Left ventricle myocardium inferior (tissue), 1 donor: ENCODE data around the gene HDLBP. TPM values are rescaled to one million over a fixed set of nuclear protein-coding genes. Genes with fewer than 3 reads are reported as not detected.

ENCODE experiments used
- DNase-seq: peaks from one replicate; pipeline ENCODE4 v3.0.0-alpha.2; 2020
- H3K27ac ChIP-seq: fragments of 200-600 bp; replicated peaks from 2 replicates; pipeline ENCODE4 v1.8.0; 2021
- H3K27me3 ChIP-seq: fragments of 200-600 bp; 2 replicates; pipeline ENCODE4 v1.8.0; 2021; ENCODE audit warnings: low read depth
- H3K36me3 ChIP-seq: fragments of 200-600 bp; 2 replicates; pipeline ENCODE4 v1.8.0; 2021
- H3K4me1 ChIP-seq: fragments of 200-600 bp; 2 replicates; pipeline ENCODE4 v1.8.0; 2021
- H3K4me3 ChIP-seq: fragments of 200-600 bp; 2 replicates; pipeline ENCODE4 v1.8.0; 2021; ENCODE audit warnings: mild to moderate bottlenecking, moderate library complexity
- H3K9me3 ChIP-seq: fragments of 200-600 bp; replicated peaks from 2 replicates; pipeline ENCODE4 v1.8.0; 2021
- CTCF ChIP-seq: fragments of 200-600 bp; IDR thresholded peaks from 2 replicates; pipeline ENCODE4 v1.8.0; 2021; ENCODE audit warnings: antibody characterized with exemption, mild to moderate bottlenecking, borderline replicate concordance
- intact Hi-C: fragments of 100-400 bp; cut with micrococcal nuclease; formaldehyde crosslinking; loops from one replicate; pipeline ENCODE4 v1.11.0; 2022
- total RNA-seq: library from RNA; stranded (reverse); fragmentation: NEBNext Ultra II Directional; extraction: Animal tissue kit (Norgen Biotek cat#: 25700); gene quantifications from one replicate; pipeline ENCODE4 v1.2.1, GENCODE V29; 2021
- donor health status: DM: no; HTN: yes; CAD: no; lungs with severe emphysema.

The HDLBP gene
- total RNA-seq, 1 donor from 2014 or later = 365 TPM

GRCh38 chr2:241203218-241204009 lies 112.1 kb downstream of the HDLBP start:
- no peak for DNase-seq
- Histone ChIP-seq H3K36me3 (no peaks in the 10 kb centered on the region), H3K9me3 (no peaks in the 10 kb centered on the region), H3K27ac (no peak overlapping the region), H3K4me3 (no peak overlapping the region), H3K4me1 (no peaks in the 10 kb centered on the region), H3K27me3 (no peaks in the 10 kb centered on the region)
- TF ChIP-seq CTCF = no peak
- intact Hi-C loops = no loop called here

GRCh38 chr2:241202681-241203080 lies 112.8 kb downstream of the HDLBP start:
- no peaks in the 10 kb centered on the region for H3K4me1 ChIP-seq
- H3K4me3 ChIP-seq = no peak overlapping the region
- H3K27ac ChIP-seq = no peak overlapping the region
- TF ChIP-seq CTCF = no peak
- H3K27me3 ChIP-seq = no peaks in the 10 kb centered on the region
- H3K9me3 ChIP-seq = no peaks in the 10 kb centered on the region
- no peaks in the 10 kb centered on the region for H3K36me3 ChIP-seq
- intact Hi-C loops = no loop called here
- DNase-seq = no peak

GRCh38 chr2:241202268-241202585 lies 113.2 kb downstream of the HDLBP start:
- H3K27ac ChIP-seq = no peak overlapping the region
- H3K4me1 ChIP-seq = no peaks in the 10 kb centered on the region
- intact Hi-C loops = no loop called here
- H3K36me3 ChIP-seq = no peaks in the 10 kb centered on the region
- no peak for DNase-seq
- no peaks in the 10 kb centered on the region for H3K9me3 ChIP-seq
- no peak overlapping the region for H3K4me3 ChIP-seq
- no peaks in the 10 kb centered on the region for H3K27me3 ChIP-seq
- TF ChIP-seq CTCF = no peak

GRCh38 chr2:241201445-241202267 lies 113.8 kb downstream of the HDLBP start:
- no peaks in the 10 kb centered on the region for H3K27me3 ChIP-seq
- TF ChIP-seq CTCF = no peak

GRCh38 chr2:241200822-241201395 lies 114.6 kb downstream of the HDLBP start:
- Histone ChIP-seq H3K27ac (no peak overlapping the region), H3K4me3 (no peak overlapping the region), H3K36me3 (no peaks in the 10 kb centered on the region), H3K27me3 (no peaks in the 10 kb centered on the region), H3K4me1 (no peaks in the 10 kb centered on the region), H3K9me3 (no peaks in the 10 kb centered on the region)
- DNase-seq = no peak
- intact Hi-C loops = no loop called here
- TF ChIP-seq CTCF = no peak

More at GRCh38 chr2:241201445-241202267, 113.8 kb downstream of the HDLBP start:
- Histone ChIP-seq H3K4me3 (no peak overlapping the region), H3K9me3 (no peaks in the 10 kb centered on the region), H3K27ac (no peak overlapping the region), H3K4me1 (no peaks in the 10 kb centered on the region), H3K36me3 (no peaks in the 10 kb centered on the region)
- no peak for DNase-seq
- intact Hi-C loops = no loop called here
